Measurements from ENCODE around the gene DLX3. TPM values are rescaled to one million over a fixed set of nuclear protein-coding genes. Genes with fewer than 3 reads are reported as not detected.

Gene DLX3
- total RNA-seq, 1 donor from 2014 or later, result not detected

- intact Hi-C loops (cut with DNase I), result no loop called here
Observed at GRCh38 chr17:49967621-49968404, 27.2 kb downstream of the DLX3 start.

GRCh38 chr17:49967205-49967604 lies 27.8 kb downstream of the DLX3 start:
- intact Hi-C loops (cut with DNase I), result no loop called here
- ATAC-seq (no peak), DNase-seq (ENCODE audit: missing footprints) (no peak)

More at GRCh38 chr17:49967621-49968404, 27.2 kb downstream of the DLX3 start:
- DNase-seq (ENCODE audit: missing footprints) (no peak), ATAC-seq (no peak)

- ATAC-seq, result no peak
- intact Hi-C loops (cut with DNase I), result no loop called here
- DNase-seq (ENCODE audit: missing footprints), result peak; percentile 13
Observed at GRCh38 chr17:49966767-49967166, 28.3 kb downstream of the DLX3 start.

GRCh38 chr17:49965524-49965909 lies 29.5 kb downstream of the DLX3 start:
- no peak for ATAC-seq

GRCh38 chr17:49964769-49965523 lies 30.1 kb downstream of the DLX3 start:
- DNase-seq (ENCODE audit: missing footprints) (peak; percentile 45), ATAC-seq (no peak)
- intact Hi-C loops (cut with DNase I), result no loop called here

More at GRCh38 chr17:49965524-49965909, 29.5 kb downstream of the DLX3 start:
- intact Hi-C loops (cut with DNase I), result no loop called here
- DNase-seq (ENCODE audit: missing footprints), result peak; percentile 51

- DNase-seq (ENCODE audit: missing footprints) (peak; percentile 7), ATAC-seq (no peak)
- intact Hi-C loops (cut with DNase I), result no loop called here
Observed at GRCh38 chr17:49964303-49964768, 30.7 kb downstream of the DLX3 start.

GRCh38 chr17:49963626-49964302 lies 31.3 kb downstream of the DLX3 start:
- no peak for ATAC-seq
- DNase-seq (ENCODE audit: missing footprints), result peak; percentile 51
- intact Hi-C loops (cut with DNase I), result no loop called here

- ATAC-seq (no peak), DNase-seq (ENCODE audit: missing footprints) (peak; percentile 9)
- intact Hi-C loops (cut with DNase I), result no loop called here
Observed at GRCh38 chr17:49963309-49963625, 31.8 kb downstream of the DLX3 start.

- ATAC-seq (no peak), DNase-seq (ENCODE audit: missing footprints) (peak; percentile 60)
- intact Hi-C loops (cut with DNase I), result no loop called here
Observed at GRCh38 chr17:49962599-49963308, 32.3 kb downstream of the DLX3 start.

- peak; percentile 11 for DNase-seq (ENCODE audit: missing footprints)
Observed at GRCh38 chr17:49959183-49959935, 35.7 kb downstream of the DLX3 start.

GRCh38 chr17:49958723-49959122 lies 36.3 kb downstream of the DLX3 start:
- ATAC-seq (no peak), DNase-seq (ENCODE audit: missing footprints) (no peak)
- intact Hi-C loops (cut with DNase I), result no loop called here

More at GRCh38 chr17:49959183-49959935, 35.7 kb downstream of the DLX3 start:
- intact Hi-C loops (cut with DNase I), result no loop called here
- ATAC-seq, result no peak

- intact Hi-C loops (cut with DNase I), result no loop called here
- no peak for ATAC-seq
- no peak for DNase-seq (ENCODE audit: missing footprints)
Observed at GRCh38 chr17:49957350-49957749, 37.7 kb downstream of the DLX3 start.

GRCh38 chr17:49956780-49957179 lies 38.2 kb downstream of the DLX3 start:
- intact Hi-C loops (cut with DNase I), result no loop called here
- DNase-seq (ENCODE audit: missing footprints) (no peak), ATAC-seq (no peak)

- DNase-seq (ENCODE audit: missing footprints) (no peak), ATAC-seq (no peak)
- intact Hi-C loops (cut with DNase I), result no loop called here
Observed at GRCh38 chr17:49955157-49955556, 39.9 kb downstream of the DLX3 start.

GRCh38 chr17:49952912-49953497 lies 42.0 kb downstream of the DLX3 start:
- no peak for ATAC-seq
- DNase-seq (ENCODE audit: missing footprints), result peak; percentile 27
- intact Hi-C loops (cut with DNase I), result loop anchor here (5.0 kb wide), 1 partner anchor 44 kb away; the partner anchor contains the start of gene DLX3

- DNase-seq (ENCODE audit: missing footprints), result peak; percentile 85
- peak; percentile 64 for ATAC-seq
- intact Hi-C loops (cut with DNase I), result loop anchor here (5.0 kb wide), 1 partner anchor 45 kb away; the partner anchor contains the start of gene DLX3
Observed at GRCh38 chr17:49952209-49952911, 42.7 kb downstream of the DLX3 start.
